Transverse colon (tissue), 4 donors: Measurements from ENCODE around the gene RAB42. TPM values are rescaled to one million over a fixed set of nuclear protein-coding genes. Genes with fewer than 3 reads are reported as not detected.

Experiments
- DNase-seq: peaks from one replicate; pipeline ENCODE4 v3.0.0-alpha.2; 2019
- H3K27ac ChIP-seq, 4 donors: fragments of 200-600 bp; sonication (generic); 2 replicates each; pipeline ENCODE4 v1.5.1; 2016 to 2018; ENCODE audit warnings: inconsistent platforms in 4 of 4
- H3K27me3 ChIP-seq: fragments of 200-600 bp; sonication (generic); 2 replicates; pipeline ENCODE4 v1.5.1; 2017; ENCODE audit warnings: inconsistent platforms
- H3K36me3 ChIP-seq, 4 donors: fragments of 200-600 bp; sonication (generic); 2 replicates each; pipeline ENCODE4 v1.5.1; 2017 to 2019; ENCODE audit warnings: inconsistent platforms in 4 of 4
- H3K4me1 ChIP-seq, 4 donors: fragments of 200-600 bp; sonication (generic); 2 replicates each; pipeline ENCODE4 v1.5.1; 2017 to 2020; ENCODE audit warnings: inconsistent platforms in 4 of 4
- H3K4me3 ChIP-seq, 4 donors: fragments of 200-600 bp; sonication (generic); 1 replicate in 1 of 4; 2 replicates in 3 of 4; pipeline versions ENCODE4 v1.5.1 to v1.6.1; 2017 to 2019; ENCODE audit warnings: inconsistent platforms in 4 of 4
- H3K9me3 ChIP-seq, 2 donors: fragments of 200-600 bp; sonication (generic); 2 replicates each; pipeline ENCODE4 v1.5.1; 2017 to 2019; ENCODE audit warnings: inconsistent platforms in 2 of 2
- CTCF ChIP-seq, 5 experiments: fragments of 200-600 bp in 3 of 5; fragments of 450-650 bp in 2 of 5; sonication (generic) in 3 of 5; IDR thresholded peaks; 1 replicate in 2 of 5; 2 replicates in 3 of 5; pipeline ENCODE4 v1.5.1; 2016 to 2017; ENCODE audit warnings: antibody characterized with exemption in 5 of 5, inconsistent platforms in 3 of 5, mild to moderate bottlenecking in 2 of 5, moderate library complexity in 1 of 5
- EP300 ChIP-seq: sonication (generic); formaldehyde crosslinking; IDR thresholded peaks from one replicate; pipeline ENCODE4 v1.6.1; 2017; ENCODE audit warnings: antibody characterized with exemption, low read depth
- POLR2A ChIP-seq: fragments of 450-650 bp; IDR thresholded peaks from one replicate; pipeline ENCODE4 v1.6.1; 2016; ENCODE audit warnings: antibody characterized with exemption, mild to moderate bottlenecking, moderate library complexity
- POLR2AphosphoS5 ChIP-seq, 3 donors: sonication (generic); formaldehyde crosslinking; IDR thresholded peaks; one replicate each; pipeline ENCODE4 v1.6.1; 2016; ENCODE audit warnings: antibody characterized with exemption in 3 of 3
- WGBS, 2 donors: methylation state at CpG; one replicate each; pipeline ENCODE4 v1.1.5; 2018; ENCODE audit warnings: low coverage in 1 of 2; 5-methylcytosine and 5-hydroxymethylcytosine counted together
- in situ Hi-C, 4 donors: fragments of 200-750 bp; cut with MboI; loops; one replicate each; pipeline versions ENCODE4 v1.15.0 to v1.15.1; 2017; ENCODE audit warnings: low sequenced_read_pairs in 3 of 4, low pct_ligation_motif_present in 1 of 4, low pct_unique_long_range_greater_than_20kb in 1 of 4
- intact Hi-C: fragments of 100-400 bp; cut with DNase I; formaldehyde crosslinking; loops from one replicate; pipeline ENCODE4 v1.15.1; 2023; ENCODE audit warnings: low total_unique reads
- total RNA-seq, 4 donors: library from RNA; depleted of rRNA; stranded (reverse); fragments of >200 nt; gene quantifications; one replicate each; pipeline ENCODE4 v1.1.0, GENCODE V29; 2016

The RAB42 gene
- 10 to 100 TPM in 1 of 4 donors, 1 to 10 TPM in 2, not detected in 1; 5.3 to 14.2 (median 5.6) TPM for total RNA-seq

GRCh38 chr1:28591708-28592320 is at the start of gene RAB42:
TSS of gene RAB42 (plus strand) at chr1:28592265. CDS start at chr1:28592512, 247 bp downstream.
- in situ Hi-C loops: no loop called here
- no peaks in the 10 kb centered on the region for H3K27me3 ChIP-seq
- TF ChIP-seq POLR2A: no peak
- no peak for TF ChIP-seq EP300
- TF ChIP-seq CTCF (IDR thresholded peaks at IDR 0.05): no peak
- 28 to 100% methylated on average over 1 to 13 of the region's 13 CpGs for WGBS, 2 donors
- H3K36me3 ChIP-seq: no peaks in the 10 kb centered on the region
- peak; percentile 51 for DNase-seq
- peaks cover 4 to 30% (median 19%) of the 10 kb centered on the region in 4 donors for H3K4me1 ChIP-seq
- H3K27ac ChIP-seq: peak within 1 kb of the TSS; percentile 50 to 72 (median 58)
- peak within 1 kb of the TSS; percentile 26 to 70 (median 50) for H3K4me3 ChIP-seq
- intact Hi-C loops: no loop called here
- no peaks in the 10 kb centered on the region for H3K9me3 ChIP-seq

- no peak overlapping the region for H3K27ac ChIP-seq
- H3K27me3 ChIP-seq: no peaks in the 10 kb centered on the region
- DNase-seq: no peak
- no peaks in the 10 kb centered on the region for H3K9me3 ChIP-seq
- no peak overlapping the region for H3K4me3 ChIP-seq
- intact Hi-C loops: no loop called here
- in situ Hi-C loops: no loop called here
- 89 to 93% methylated on average over 4 of the region's 4 CpGs for WGBS, 2 donors
- H3K36me3 ChIP-seq: no peaks in the 10 kb centered on the region
- TF ChIP-seq EP300: no peak
- no peak for TF ChIP-seq POLR2A
- TF ChIP-seq POLR2AphosphoS5 (IDR thresholded peaks at IDR 0.05): no peak
- TF ChIP-seq CTCF (IDR thresholded peaks at IDR 0.05): no peak
- H3K4me1 ChIP-seq: peaks cover 0 to 4% (median 0%) of the 10 kb centered on the region in 4 donors
These were observed 46.8 kb upstream of the RAB42 start for GRCh38 chr1:28545246-28545628.

GRCh38 chr1:28548318-28548717 is 43.7 kb upstream of the RAB42 start:
- Histone ChIP-seq H3K27me3 (no peaks in the 10 kb centered on the region), H3K27ac (no peak overlapping the region), H3K4me3 (no peak overlapping the region), H3K36me3 (no peaks in the 10 kb centered on the region), H3K9me3 (no peaks in the 10 kb centered on the region), H3K4me1 (peaks cover 0 to 14% (median 8%) of the 10 kb centered on the region in 4 donors)
- intact Hi-C loops (no loop called here), in situ Hi-C loops (no loop called here)
- no peak for TF ChIP-seq EP300
- TF ChIP-seq CTCF (IDR thresholded peaks at IDR 0.05): no peak
- no peak for TF ChIP-seq POLR2AphosphoS5 (IDR thresholded peaks at IDR 0.05)
- TF ChIP-seq POLR2A: no peak
- 50 to 72% methylated on average over 1 to 3 of the region's 3 CpGs for WGBS, 2 donors
- DNase-seq: no peak

GRCh38 chr1:28551381-28551780 is 40.7 kb upstream of the RAB42 start:
- Histone ChIP-seq H3K36me3 (peaks cover 0 to under 1% (median 0%) of the 10 kb centered on the region in 4 donors), H3K4me3 (no peak overlapping the region), H3K4me1 (peaks cover 6 to 32% (median 9%) of the 10 kb centered on the region in 4 donors), H3K9me3 (no peaks in the 10 kb centered on the region), H3K27me3 (no peaks in the 10 kb centered on the region), H3K27ac (peak overlapping the region in 3 of 4 donors; percentile 86 to 91 (median 86))
- intact Hi-C loops (no loop called here), in situ Hi-C loops (no loop called here)
- no peak for TF ChIP-seq EP300
- TF ChIP-seq CTCF (IDR thresholded peaks at IDR 0.05): no peak
- no peak for TF ChIP-seq POLR2AphosphoS5 (IDR thresholded peaks at IDR 0.05)
- no peak for TF ChIP-seq POLR2A
- WGBS, 2 donors: 76 to 78% methylated on average over 6 of the region's 6 CpGs
- no peak for DNase-seq
